HepG2 (cell line): ENCODE results near the gene DIP2C. TPM values are rescaled to one million over a fixed set of nuclear protein-coding genes. Genes with fewer than 3 reads are reported as not detected.

Experiments
- ATAC-seq: fragments of 200-7000 bp; cut with Tn5 transposase; 3 replicates; pipeline ENCODE4 v1.9.1; 2020; ENCODE audit warnings: mild to moderate bottlenecking, moderate library complexity
- BruUV-seq: library from RNA; stranded (reverse); fragments of 400-500 nt; replicated peaks from 2 replicates; lab custom pipeline; 2021; lab: Mats Ljungman, UMichigan
- CTCF ChIA-PET: fragments of 300-600 bp; formaldehyde crosslinking; extraction: SDS; loops from one replicate; lab custom pipeline; 2021; ENCODE audit warnings: low total read pairs, inconsistent platforms, low intra/inter-chr PET ratio; lab: Yijun Ruan, JAX
- POLR2A ChIA-PET: fragments of 350-600 bp; sonication (Branson Sonifier 250); formaldehyde crosslinking; loops from one replicate; lab custom pipeline; 2020; ENCODE audit warnings: antibody characterized with exemption, inconsistent platforms; lab: Yijun Ruan, JAX
- DNase-seq: peaks from one replicate; pipeline ENCODE4 v3.0.0-alpha.2; 2015; ENCODE audit warnings: low spot score
- FAIRE-seq: peaks from 3 replicates; lab custom pipeline; 2011; peaks lifted over from hg19 to GRCh38; lab: Jason Lieb, UNC
- H2AFZ ChIP-seq: one replicate; pipeline ENCODE4 v1.6.1; 2011; ENCODE audit warnings: low read length, inconsistent platforms
- H3K27ac ChIP-seq: fragments of 300-600 bp; 3 replicates; pipeline ENCODE4 v1.8.0; 2011; ENCODE audit warnings: mixed run types, mild to moderate bottlenecking, mixed read lengths, low read length, inconsistent platforms; ENCODE audit not compliant: insufficient read depth; ENCODE audit errors: extremely low read length
- H3K27me3 ChIP-seq, 2 experiments: fragments of 200-600 bp in 1 of 2; 2 replicates in 1 of 2; 3 replicates in 1 of 2; pipeline versions ENCODE4 v1.6.0 to v1.8.0; 2011; ENCODE audit warnings: low read length in 2 of 2, mild to moderate bottlenecking in 2 of 2, moderate library complexity in 2 of 2, inconsistent platforms in 1 of 2; ENCODE audit not compliant: insufficient read depth in 2 of 2, control insufficient read depth in 1 of 2
- H3K36me3 ChIP-seq, 2 experiments: fragments of 200-600 bp in 1 of 2; replicated peaks in 1 of 2; 2 replicates in 1 of 2; 3 replicates in 1 of 2; pipeline versions ENCODE4 v1.5.1 to v1.8.0; 2011; ENCODE audit warnings: low read length in 2 of 2, inconsistent platforms in 1 of 2; ENCODE audit not compliant: insufficient read depth in 2 of 2, control insufficient read depth in 1 of 2
- H3K4me1 ChIP-seq: 2 replicates; pipeline ENCODE4 v1.5.1; 2012; ENCODE audit warnings: low read length, inconsistent platforms; ENCODE audit not compliant: insufficient read depth
- H3K4me2 ChIP-seq: 2 replicates; pipeline ENCODE4 v1.6.0; 2011; ENCODE audit warnings: low read depth, low read length, inconsistent platforms
- H3K4me3 ChIP-seq, 3 experiments: fragments of 200-600 bp in 1 of 3; sonication (generic), shearing (Covaris generic) in 1 of 3; replicated peaks in 1 of 3; 2 replicates each; pipeline ENCODE4 v1.5.1; 2011 to 2016; ENCODE audit warnings: low read length in 3 of 3, inconsistent platforms in 2 of 3, low read depth in 2 of 3, mild to moderate bottlenecking in 2 of 3, control low read depth in 1 of 3, mixed read lengths in 1 of 3; ENCODE audit not compliant: insufficient read depth in 1 of 3
- H3K79me2 ChIP-seq: one replicate; pipeline ENCODE4 v1.6.1; 2011; ENCODE audit warnings: low read length, inconsistent platforms; ENCODE audit not compliant: insufficient read depth
- H3K9ac ChIP-seq: 2 replicates; pipeline ENCODE4 v1.6.0; 2011; ENCODE audit warnings: mild to moderate bottlenecking, low read depth, low read length, inconsistent platforms; ENCODE audit not compliant: insufficient read depth
- H3K9me3 ChIP-seq: 2 replicates; pipeline ENCODE4 v1.5.1; 2012; ENCODE audit warnings: mild to moderate bottlenecking, low read length
- H4K20me1 ChIP-seq: 2 replicates; pipeline ENCODE4 v1.6.0; 2011; ENCODE audit warnings: inconsistent platforms, mild to moderate bottlenecking, low read length, moderate library complexity; ENCODE audit not compliant: insufficient read depth
- FIP1L1 ChIP-seq: fragments of 200-400 bp; formaldehyde crosslinking; IDR thresholded peaks from 2 replicates; pipeline ENCODE4 v1.6.1; 2018; ENCODE audit warnings: low read depth, mild to moderate bottlenecking, low read length, moderate library complexity, borderline replicate concordance; ENCODE audit not compliant: insufficient read depth
- KAT8 ChIP-seq: IDR thresholded peaks from 2 replicates; pipeline ENCODE4 v1.6.1; 2016; ENCODE audit warnings: missing genetic modification reagents, missing compliant biosample characterization
- KDM2A ChIP-seq: sonication (generic); formaldehyde crosslinking; IDR thresholded peaks from 2 replicates; pipeline ENCODE4 v1.4.0; 2020; ENCODE audit warnings: low read depth, missing genetic modification reagents, borderline replicate concordance
- POLR2G ChIP-seq: fragments of 200-400 bp; formaldehyde crosslinking; IDR thresholded peaks from 2 replicates; pipeline ENCODE4 v1.6.1; 2018; ENCODE audit warnings: mild to moderate bottlenecking, low read depth, low read length, moderate library complexity
- REXO4 ChIP-seq: sonication (generic); formaldehyde crosslinking; IDR thresholded peaks from 2 replicates; pipeline ENCODE4 v1.8.0; 2022; ENCODE audit warnings: missing genetic modification reagents, mild to moderate bottlenecking, borderline replicate concordance
- RFX5 ChIP-seq: IDR thresholded peaks from 2 replicates; pipeline ENCODE4 v1.6.1; 2011; ENCODE audit warnings: low read depth, low read length, improper control_type of control experiment
- SALL2 ChIP-seq: sonication (generic); formaldehyde crosslinking; IDR thresholded peaks from 2 replicates; pipeline ENCODE4 v1.8.1; 2023; ENCODE audit warnings: mild to moderate bottlenecking, missing genetic modification reagents, inconsistent platforms
- SRY ChIP-seq: sonication (generic); formaldehyde crosslinking; IDR thresholded peaks from 2 replicates; pipeline ENCODE4 v1.8.0; 2022; ENCODE audit warnings: mild to moderate bottlenecking, missing genetic modification reagents
- ZBTB20 ChIP-seq: sonication (generic); formaldehyde crosslinking; IDR thresholded peaks from 2 replicates; pipeline ENCODE4 v1.8.1; 2023; ENCODE audit warnings: missing genetic modification reagents, low read depth, mild to moderate bottlenecking, borderline replicate concordance
- ZBTB7A ChIP-seq: sonication (generic); formaldehyde crosslinking; IDR thresholded peaks from 2 replicates; pipeline ENCODE4 v1.8.0; 2022; ENCODE audit warnings: mild to moderate bottlenecking, missing genetic modification reagents
- ZFP37 ChIP-seq: sonication (generic); formaldehyde crosslinking; IDR thresholded peaks from 2 replicates; pipeline ENCODE4 v1.4.0; 2020; ENCODE audit warnings: missing genetic modification reagents, borderline replicate concordance
- ZFX ChIP-seq: sonication (generic); formaldehyde crosslinking; IDR thresholded peaks from 2 replicates; pipeline ENCODE4 v1.4.0; 2020; ENCODE audit warnings: mild to moderate bottlenecking, low read depth, missing genetic modification reagents, moderate library complexity
- ZNF235 ChIP-seq: sonication (generic); formaldehyde crosslinking; IDR thresholded peaks from 2 replicates; pipeline ENCODE4 v1.8.1; 2023; ENCODE audit warnings: mild to moderate bottlenecking, missing genetic modification reagents, borderline replicate concordance
- ZNF441 ChIP-seq: sonication (generic); formaldehyde crosslinking; IDR thresholded peaks from 2 replicates; pipeline ENCODE4 v1.7.0; 2021; ENCODE audit warnings: missing genetic modification reagents, borderline replicate concordance
- ZNF556 ChIP-seq: sonication (generic); formaldehyde crosslinking; IDR thresholded peaks from 2 replicates; pipeline ENCODE4 v1.4.0; 2020; ENCODE audit warnings: mild to moderate bottlenecking, missing genetic modification reagents, borderline replicate concordance
- ZNF724P ChIP-seq: sonication (generic); formaldehyde crosslinking; IDR thresholded peaks from 2 replicates; pipeline ENCODE4 v1.8.0; 2022; ENCODE audit warnings: missing genetic modification reagents, borderline replicate concordance
- ZNF746 ChIP-seq: sonication (generic); formaldehyde crosslinking; IDR thresholded peaks from 2 replicates; pipeline ENCODE4 v1.8.0; 2022; ENCODE audit warnings: mild to moderate bottlenecking, missing genetic modification reagents
- ZNF747 ChIP-seq: sonication (generic); formaldehyde crosslinking; IDR thresholded peaks from 2 replicates; pipeline ENCODE4 v1.8.1; 2023; ENCODE audit warnings: missing genetic modification reagents, mild to moderate bottlenecking, borderline replicate concordance
- ZNF776 ChIP-seq: sonication (generic); formaldehyde crosslinking; IDR thresholded peaks from 2 replicates; pipeline ENCODE4 v1.4.0; 2020; ENCODE audit warnings: mild to moderate bottlenecking, missing genetic modification reagents
- WGBS: methylation state at CpG from one replicate; pipeline ENCODE4 v1.1.6; 2017; ENCODE audit warnings: low lambda C conversion rate; 5-methylcytosine and 5-hydroxymethylcytosine counted together
- in situ Hi-C: cut with HindIII; loops from 2 replicates; pipeline ENCODE4 v1.10.0; 2017; ENCODE audit warnings: low pct_unique_long_range_greater_than_20kb; ENCODE audit not compliant: extremely low pct_ligation_motif_present
- intact Hi-C: fragments of 100-400 bp; cut with micrococcal nuclease; formaldehyde crosslinking; loops from one replicate; pipeline ENCODE4 v1.10.0; 2022; ENCODE audit not compliant: unreplicated experiment
- polyA plus RNA-seq, 8 experiments: library from polyadenylated mRNA; depleted of rRNA in 3 of 8; stranded (reverse) in 7 of 8; unstranded in 1 of 8; fragments of >200 nt; fragmentation: Illumina TruSeq in 4 of 8; extraction: Trizol in 4 of 8; gene quantifications; 2 replicates each; pipeline versions ENCODE4 v1.2.1 to v1.2.3, GENCODE V29; 2011 to 2016; ENCODE audit warnings: low read depth in 4 of 8, missing spikeins in 1 of 8, mixed read lengths in 1 of 8; ENCODE audit not compliant: insufficient read depth in 1 of 8
- total RNA-seq, 5 experiments: library from RNA; depleted of rRNA; stranded (reverse); fragments of >200 nt; fragmentation: Illumina TruSeq; extraction: Trizol; gene quantifications; 2 replicates each; pipeline ENCODE4 v1.2.3, GENCODE V29; 2016; ENCODE audit warnings: low read depth in 1 of 5
- TF ChIP-seq, protein P1 (sequence below): sonication (generic); formaldehyde crosslinking; IDR thresholded peaks from 2 replicates; pipeline ENCODE4 v1.5.0; 2020; ENCODE audit warnings: mild to moderate bottlenecking, missing genetic modification reagents, moderate library complexity
- TF ChIP-seq, protein P2 (sequence below): sonication (generic); formaldehyde crosslinking; IDR thresholded peaks from 2 replicates; pipeline ENCODE4 v1.4.0; 2020; ENCODE audit warnings: mild to moderate bottlenecking, missing genetic modification reagents

Gene DIP2C
- total and polyA plus RNA-seq, 2 of the 13 experiments (the other 11 are each of a cell fraction or from before 2014, with no cell fraction given): 2.2 to 2.7 TPM

GRCh38 chr10:338171-339037 is 351.1 kb downstream of the DIP2C start (continued):
- TF ChIP-seq, protein P1, sequence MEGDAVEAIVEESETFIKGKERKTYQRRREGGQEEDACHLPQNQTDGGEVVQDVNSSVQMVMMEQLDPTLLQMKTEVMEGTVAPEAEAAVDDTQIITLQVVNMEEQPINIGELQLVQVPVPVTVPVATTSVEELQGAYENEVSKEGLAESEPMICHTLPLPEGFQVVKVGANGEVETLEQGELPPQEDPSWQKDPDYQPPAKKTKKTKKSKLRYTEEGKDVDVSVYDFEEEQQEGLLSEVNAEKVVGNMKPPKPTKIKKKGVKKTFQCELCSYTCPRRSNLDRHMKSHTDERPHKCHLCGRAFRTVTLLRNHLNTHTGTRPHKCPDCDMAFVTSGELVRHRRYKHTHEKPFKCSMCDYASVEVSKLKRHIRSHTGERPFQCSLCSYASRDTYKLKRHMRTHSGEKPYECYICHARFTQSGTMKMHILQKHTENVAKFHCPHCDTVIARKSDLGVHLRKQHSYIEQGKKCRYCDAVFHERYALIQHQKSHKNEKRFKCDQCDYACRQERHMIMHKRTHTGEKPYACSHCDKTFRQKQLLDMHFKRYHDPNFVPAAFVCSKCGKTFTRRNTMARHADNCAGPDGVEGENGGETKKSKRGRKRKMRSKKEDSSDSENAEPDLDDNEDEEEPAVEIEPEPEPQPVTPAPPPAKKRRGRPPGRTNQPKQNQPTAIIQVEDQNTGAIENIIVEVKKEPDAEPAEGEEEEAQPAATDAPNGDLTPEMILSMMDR (CRISPR knock-in tag): no peak
- no peak for TF ChIP-seq KDM2A
- TF ChIP-seq ZFP37 (CRISPR knock-in tag): no peak
- no peak for TF ChIP-seq ZBTB20 (CRISPR knock-in tag)
- TF ChIP-seq ZBTB7A (CRISPR knock-in tag): no peak
- TF ChIP-seq SALL2 (CRISPR knock-in tag): no peak
- no peak for TF ChIP-seq ZNF747
- TF ChIP-seq SRY: no peak
- TF ChIP-seq ZNF746: no peak
- TF ChIP-seq ZNF776 (CRISPR knock-in tag): no peak

DNA sequence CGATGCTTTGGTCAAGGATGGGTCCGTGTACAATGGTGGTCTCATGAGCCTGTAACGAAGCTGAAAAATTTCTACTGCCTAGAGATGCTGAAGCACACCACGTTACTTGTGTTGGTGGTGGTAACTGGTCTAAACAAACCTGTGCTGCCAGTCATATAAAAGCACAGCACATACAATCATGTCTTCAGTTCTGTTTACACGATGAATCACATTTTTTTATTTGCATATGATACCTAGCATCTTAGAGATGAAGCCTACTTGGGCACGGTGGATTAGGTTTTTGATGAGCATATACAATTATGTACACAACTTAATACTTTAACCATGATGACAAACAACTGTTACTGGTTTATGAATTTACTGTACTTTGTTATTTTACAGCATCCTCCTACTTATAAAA is 353.2 kb downstream of the DIP2C start:
- in situ Hi-C loops: no loop called here
- H3K79me2 ChIP-seq: no peaks in the 10 kb centered on the region
- ATAC-seq (no peak), DNase-seq (no peak), FAIRE-seq (no peak)
- no peak overlapping the region for H3K4me3 ChIP-seq
- POLR2A ChIA-PET: no interaction called here
- no peaks in the 10 kb centered on the region for H3K9me3 ChIP-seq
- intact Hi-C loops: no loop called here
- no peak overlapping the region for H3K27ac ChIP-seq
- no peaks in the 10 kb centered on the region for H4K20me1 ChIP-seq
- WGBS: 94% methylated on average over 6 of the region's 6 CpGs
- no peak overlapping the region for H3K9ac ChIP-seq
- H3K27me3 ChIP-seq: no peaks in the 10 kb centered on the region
- CTCF ChIA-PET: no interaction called here
- no peak overlapping the region for H2AFZ ChIP-seq
- BruUV-seq: no TSS peak
- H3K4me2 ChIP-seq: no peak overlapping the region
- H3K36me3 ChIP-seq: peaks cover 6 to 13% of the 10 kb centered on the region in 2 experiments; a peak in 3 of 5 replicates
- H3K4me1 ChIP-seq: no peaks in the 10 kb centered on the region
- no peak for TF ChIP-seq ZNF556
- TF ChIP-seq ZNF441 (CRISPR knock-in tag): no peak
- no peak for TF ChIP-seq ZNF235 (CRISPR knock-in tag)
- TF ChIP-seq, protein P2, sequence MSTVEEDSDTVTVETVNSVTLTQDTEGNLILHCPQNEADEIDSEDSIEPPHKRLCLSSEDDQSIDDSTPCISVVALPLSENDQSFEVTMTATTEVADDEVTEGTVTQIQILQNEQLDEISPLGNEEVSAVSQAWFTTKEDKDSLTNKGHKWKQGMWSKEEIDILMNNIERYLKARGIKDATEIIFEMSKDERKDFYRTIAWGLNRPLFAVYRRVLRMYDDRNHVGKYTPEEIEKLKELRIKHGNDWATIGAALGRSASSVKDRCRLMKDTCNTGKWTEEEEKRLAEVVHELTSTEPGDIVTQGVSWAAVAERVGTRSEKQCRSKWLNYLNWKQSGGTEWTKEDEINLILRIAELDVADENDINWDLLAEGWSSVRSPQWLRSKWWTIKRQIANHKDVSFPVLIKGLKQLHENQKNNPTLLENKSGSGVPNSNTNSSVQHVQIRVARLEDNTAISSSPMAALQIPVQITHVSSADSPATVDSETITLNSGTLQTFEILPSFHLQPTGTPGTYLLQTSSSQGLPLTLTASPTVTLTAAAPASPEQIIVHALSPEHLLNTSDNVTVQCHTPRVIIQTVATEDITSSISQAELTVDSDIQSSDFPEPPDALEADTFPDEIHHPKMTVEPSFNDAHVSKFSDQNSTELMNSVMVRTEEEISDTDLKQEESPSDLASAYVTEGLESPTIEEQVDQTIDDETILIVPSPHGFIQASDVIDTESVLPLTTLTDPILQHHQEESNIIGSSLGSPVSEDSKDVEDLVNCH (CRISPR knock-in tag): no peak
- TF ChIP-seq FIP1L1: no peak
- TF ChIP-seq ZNF724P (CRISPR knock-in tag): no peak
- no peak for TF ChIP-seq KAT8 (CRISPR knock-in tag)
- TF ChIP-seq ZFX (CRISPR knock-in tag): no peak
- TF ChIP-seq RFX5: no peak
- no peak for TF ChIP-seq REXO4 (CRISPR knock-in tag)
- no peak for TF ChIP-seq POLR2G
